Thyroid gland (tissue), 4 donors: Measurements from ENCODE around the gene GOLIM4.

ENCODE experiments used
- CTCF ChIP-seq, 6 experiments: fragments of 200-600 bp in 3 of 6; fragments of 450-650 bp in 3 of 6; sonication (generic) in 3 of 6; IDR thresholded peaks; one replicate each; pipeline ENCODE4 v1.5.1; 2016 to 2019; ENCODE audit warnings: antibody characterized with exemption in 6 of 6, mild to moderate bottlenecking in 2 of 6, inconsistent platforms in 1 of 6, moderate library complexity in 1 of 6
- POLR2A ChIP-seq, 2 donors: fragments of 450-650 bp; IDR thresholded peaks; one replicate each; pipeline ENCODE4 v1.6.1; 2017; ENCODE audit warnings: antibody characterized with exemption in 2 of 2, mild to moderate bottlenecking in 2 of 2, moderate library complexity in 1 of 2

- no peak for TF ChIP-seq CTCF (IDR thresholded peaks at IDR 0.05)
- TF ChIP-seq POLR2A (IDR thresholded peaks at IDR 0.05): no peak
These were observed 97.5 kb downstream of the GOLIM4 start for GRCh38 chr3:167998253-167998652.
